Chondrocyte (in vitro differentiated cells): ENCODE results near the gene GMEB2. TPM values are rescaled to one million over a fixed set of nuclear protein-coding genes. Genes with fewer than 3 reads are reported as not detected.
"Not testable (repeated sequence)": the region's sequence is repeated elsewhere in the genome, so short reads cannot be mapped to it uniquely, and the experiment has no call there.

Experiments
- DNase-seq: peaks from one replicate; pipeline ENCODE4 v3.0.0; 2021; ENCODE audit warnings: mixed read lengths, low spot score
- H3K27ac Mint-ChIP-seq: one replicate; pipeline ENCODE4 v1.8.0; 2021; ENCODE audit warnings: mild to moderate bottlenecking, moderate library complexity, mixed read lengths; ENCODE audit not compliant: unreplicated experiment
- H3K27me3 Mint-ChIP-seq: 2 replicates; pipeline ENCODE4 v1.8.0; 2021; ENCODE audit warnings: low read depth, mixed read lengths
- H3K36me3 Mint-ChIP-seq: 2 replicates; pipeline ENCODE4 v1.8.0; 2021; ENCODE audit warnings: low read depth, mixed read lengths
- H3K4me1 Mint-ChIP-seq: 2 replicates; pipeline ENCODE4 v1.8.0; 2021; ENCODE audit warnings: low read depth, mild to moderate bottlenecking, mixed read lengths
- H3K4me3 Mint-ChIP-seq: one replicate; pipeline ENCODE4 v1.8.0; 2021; ENCODE audit warnings: mild to moderate bottlenecking, moderate library complexity, mixed read lengths; ENCODE audit not compliant: unreplicated experiment
- H3K9me3 Mint-ChIP-seq: 2 replicates; pipeline ENCODE4 v1.8.0; 2021; ENCODE audit warnings: low read depth, mixed read lengths
- CTCF ChIP-seq: fragments of 200-600 bp; sonication (generic); IDR thresholded peaks from 2 replicates; pipeline ENCODE4 v1.5.0; 2021; ENCODE audit warnings: antibody characterized with exemption, mild to moderate bottlenecking, moderate library complexity
- total RNA-seq: library from RNA; stranded (reverse); gene quantifications from 3 replicates; pipeline ENCODE4 v1.2.1, GENCODE V29; 2021

GMEB2 gene
- total RNA-seq, 1 donor from 2014 or later, result 8.5 TPM

DNA sequence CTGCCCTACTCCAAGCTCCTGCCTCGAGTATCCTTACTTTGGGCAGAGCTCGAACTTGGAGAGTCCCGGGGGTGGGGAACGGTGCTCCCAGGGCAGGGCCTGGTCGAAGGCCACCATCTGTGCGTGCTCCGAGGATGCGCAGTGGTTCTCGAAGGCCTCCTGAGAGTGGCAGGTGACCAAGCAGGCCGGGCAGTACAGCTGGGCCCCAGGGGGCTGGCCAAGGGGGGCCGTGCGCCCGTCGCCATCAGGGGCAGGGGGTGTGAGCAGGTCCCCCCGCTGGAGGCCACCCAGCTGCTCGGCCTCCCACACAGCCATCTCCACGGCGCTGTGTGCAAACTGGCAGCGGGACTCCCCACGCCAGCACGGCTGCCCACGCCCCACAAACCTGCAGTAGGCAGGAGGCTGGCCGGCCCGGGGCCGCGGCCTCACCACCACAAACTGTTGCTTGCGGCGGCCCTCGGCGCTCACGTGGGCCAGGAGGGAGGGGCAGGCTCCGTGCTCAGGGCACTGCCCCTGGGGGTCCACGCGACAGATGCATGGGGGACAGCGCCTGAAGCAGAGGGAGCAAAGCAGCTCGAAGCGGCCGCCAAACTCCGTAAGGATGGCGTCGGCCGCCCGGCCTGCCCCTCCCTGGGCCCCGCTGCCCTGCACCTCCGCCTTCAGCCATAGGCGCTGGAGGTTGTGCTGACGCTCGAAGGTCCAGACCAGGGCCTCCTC lies 54.7 kb downstream of the GMEB2 start:
- Mint-ChIP-seq H3K27me3 (no peaks in the 10 kb centered on the region), H3K27ac (no peak overlapping the region), H3K9me3 (no peaks in the 10 kb centered on the region), H3K4me1 (peaks cover 16% of the 10 kb centered on the region), H3K4me3 (no peak overlapping the region), H3K36me3 (no peaks in the 10 kb centered on the region)
- TF ChIP-seq CTCF, result no peak
- no peak for DNase-seq

DNA sequence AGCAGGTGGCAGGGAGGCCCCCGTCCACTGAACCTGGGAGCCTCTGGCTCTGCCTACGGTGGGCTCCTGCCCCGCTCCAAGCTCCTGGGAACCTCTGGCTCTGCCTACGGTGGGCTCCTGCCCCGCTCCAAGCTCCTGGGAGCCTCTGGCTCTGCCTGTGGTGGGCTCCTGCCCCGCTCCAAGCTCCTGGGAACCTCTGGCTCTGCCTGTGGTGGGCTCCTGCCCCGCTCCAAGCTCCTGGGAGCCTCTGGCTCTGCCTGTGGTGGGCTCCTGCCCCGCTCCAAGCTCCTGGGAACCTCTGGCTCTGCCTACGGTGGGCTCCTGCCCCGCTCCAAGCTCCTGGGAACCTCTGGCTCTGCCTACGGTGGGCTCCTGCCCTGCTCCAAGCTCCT lies 55.8 kb downstream of the GMEB2 start:
- not testable (repeated sequence) for H3K36me3 Mint-ChIP-seq, H3K4me3 Mint-ChIP-seq, H3K27me3 Mint-ChIP-seq, DNase-seq, H3K27ac Mint-ChIP-seq, H3K9me3 Mint-ChIP-seq
- peaks cover 13% of the 10 kb centered on the region for H3K4me1 Mint-ChIP-seq

DNA sequence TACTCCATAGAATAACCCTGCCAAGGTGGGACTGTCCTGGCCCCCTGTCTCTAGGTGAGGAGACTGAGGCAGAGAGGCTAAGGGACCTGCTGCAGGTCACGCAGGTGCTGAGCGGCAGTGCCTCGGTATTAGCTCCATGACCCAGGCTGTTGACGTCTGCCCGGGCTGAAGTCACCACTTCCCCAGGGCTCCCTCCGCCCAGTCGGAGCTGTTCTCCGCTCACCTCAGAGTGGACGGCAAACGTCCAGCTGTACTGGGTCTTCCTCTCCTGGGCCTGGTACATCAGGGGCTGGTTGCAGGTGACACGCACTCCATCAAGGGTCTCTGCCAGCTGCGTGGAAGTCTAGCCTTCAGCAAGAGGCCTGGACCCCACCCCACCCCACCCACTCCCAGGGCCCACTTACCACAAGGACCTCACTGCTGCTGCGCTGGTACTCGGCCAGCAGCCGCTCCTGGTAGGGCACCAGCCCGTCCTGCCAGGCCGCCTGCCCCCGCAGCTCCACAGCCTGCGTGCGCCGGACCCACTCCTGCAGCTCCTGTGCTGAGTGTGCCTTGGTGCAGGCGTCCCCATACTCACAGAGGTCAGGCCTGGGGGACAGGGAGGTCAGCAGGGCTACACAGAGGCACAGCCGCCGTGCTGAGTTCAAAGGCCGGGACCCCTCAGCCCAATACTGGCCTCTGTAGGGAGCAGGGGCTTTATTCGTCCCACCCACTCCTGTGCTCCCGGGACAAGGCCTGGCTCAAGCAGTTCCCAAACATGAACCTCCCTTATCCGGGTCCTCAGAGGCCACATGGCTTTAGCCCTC lies 56.4 kb downstream of the GMEB2 start:
- TF ChIP-seq CTCF, result no peak
- no peak for DNase-seq
- Mint-ChIP-seq H3K36me3 (no peaks in the 10 kb centered on the region), H3K27me3 (no peaks in the 10 kb centered on the region), H3K27ac (no peak overlapping the region), H3K4me3 (no peak overlapping the region), H3K9me3 (no peaks in the 10 kb centered on the region), H3K4me1 (peaks cover 9% of the 10 kb centered on the region)

DNA sequence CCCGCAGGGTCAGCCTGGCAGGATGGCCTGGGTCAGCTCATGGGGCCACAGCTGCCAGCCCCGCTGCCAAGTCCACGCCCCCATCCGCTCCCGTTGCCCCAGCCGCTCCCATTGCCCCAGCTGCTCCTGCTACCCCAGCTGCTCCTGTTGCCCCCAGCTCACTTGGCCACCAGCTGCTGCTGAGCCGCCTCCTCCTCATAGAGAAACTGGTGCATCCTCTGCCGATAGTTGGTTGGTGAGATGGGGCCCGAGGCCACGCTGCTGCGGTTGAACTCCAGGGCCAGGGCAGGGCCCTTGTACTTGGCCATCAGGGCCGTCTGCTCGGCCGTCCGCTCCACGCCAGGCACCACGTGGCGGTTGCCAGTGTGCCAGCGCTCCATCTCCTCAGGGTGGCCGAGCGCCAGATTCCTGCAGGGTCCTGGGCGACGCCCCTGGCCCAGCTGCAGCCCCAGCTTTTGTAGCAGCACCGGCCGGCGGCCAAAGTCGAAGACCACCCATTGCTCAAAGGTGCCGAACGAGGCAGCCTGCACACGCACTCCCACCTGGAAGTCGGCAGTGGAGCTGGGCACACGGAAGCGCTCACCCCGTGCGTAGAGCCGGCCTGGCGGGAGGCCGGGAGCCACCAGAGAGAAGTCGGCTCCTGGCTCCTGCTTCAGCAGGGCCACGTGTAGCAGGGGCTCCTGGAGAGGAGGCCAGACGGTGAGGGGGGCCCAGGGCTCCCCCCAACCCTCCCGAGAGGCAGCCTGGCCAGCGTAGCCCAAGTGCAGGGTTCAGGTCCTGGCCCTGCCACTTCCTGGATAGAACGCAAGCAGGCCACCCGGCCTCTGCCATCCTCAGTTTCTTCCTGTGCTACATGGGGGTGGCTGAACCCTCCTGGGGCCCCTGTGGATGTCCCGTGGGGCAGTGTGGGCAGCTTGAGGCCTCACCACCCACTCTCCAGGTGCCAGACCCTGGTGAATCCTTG lies 57.6 kb downstream of the GMEB2 start:
- Mint-ChIP-seq H3K4me3 (no peak overlapping the region), H3K27me3 (no peaks in the 10 kb centered on the region), H3K27ac (no peak overlapping the region), H3K9me3 (no peaks in the 10 kb centered on the region), H3K4me1 (peaks cover 3% of the 10 kb centered on the region), H3K36me3 (no peaks in the 10 kb centered on the region)
- no peak for DNase-seq
- TF ChIP-seq CTCF, result no peak

DNA sequence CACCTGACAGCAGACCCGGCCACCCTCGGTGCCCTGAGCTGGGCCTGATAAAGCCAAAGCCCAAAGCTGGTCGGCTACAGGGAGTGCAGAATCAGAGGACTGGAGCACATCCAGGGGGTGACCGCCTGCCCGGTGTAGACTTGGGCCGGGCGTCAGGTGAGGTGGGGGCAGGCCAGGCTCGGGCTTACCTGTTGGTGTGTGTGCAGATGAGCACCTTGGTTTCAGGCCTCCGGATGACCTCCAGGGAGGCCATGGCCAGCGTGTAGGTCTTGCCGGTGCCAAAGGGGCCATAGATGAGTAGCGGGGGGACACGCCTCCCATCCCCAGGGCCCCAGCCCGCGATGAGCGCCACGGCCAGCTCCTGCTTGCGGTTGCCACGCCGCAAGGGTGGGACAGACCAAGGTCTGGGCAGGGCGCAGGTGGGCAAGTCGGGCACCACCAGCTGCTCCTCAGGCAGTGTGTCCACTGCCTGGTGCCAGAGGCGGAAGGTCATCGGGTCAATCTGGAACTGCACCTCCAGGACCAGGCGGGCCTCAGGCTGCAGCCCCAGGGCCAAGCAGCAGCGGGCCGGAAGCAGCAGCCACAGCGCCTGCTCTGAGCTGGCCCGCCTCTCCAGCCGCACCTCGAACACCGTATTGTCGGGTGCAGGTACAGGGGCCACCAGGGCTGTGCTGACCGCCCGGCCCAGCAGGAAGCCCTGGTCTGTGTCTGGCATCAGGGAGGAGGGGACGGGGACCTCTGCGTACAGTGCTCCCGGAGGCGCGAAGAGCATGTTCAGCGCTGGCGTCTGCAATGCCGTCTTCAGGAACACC lies 58.5 kb downstream of the GMEB2 start:
- Mint-ChIP-seq H3K4me3 (no peak overlapping the region), H3K4me1 (no peaks in the 10 kb centered on the region), H3K36me3 (no peaks in the 10 kb centered on the region), H3K27me3 (no peaks in the 10 kb centered on the region), H3K27ac (no peak overlapping the region), H3K9me3 (no peaks in the 10 kb centered on the region)
- no peak for TF ChIP-seq CTCF
- no peak for DNase-seq
